HG02938 (cell line): ENCODE data around the gene TUBA3E.
A peak's percentile ranks its signal among the peaks of the same experiment; 100 is the strongest.
"Not testable (repeated sequence)": the region's sequence is repeated elsewhere in the genome, so short reads cannot be mapped to it uniquely, and the experiment has no call there.

Source experiments
- ATAC-seq: cut with Tn5 transposase; IDR thresholded peaks from one replicate; pipeline ENCODE4 v1.9.1; 2021; ENCODE audit warnings: mild to moderate bottlenecking, moderate library complexity; ENCODE audit not compliant: unreplicated experiment

TUBA3E gene

GRCh38 chr2:130192451-130192850, 5.8 kb downstream of the TUBA3E start:
- not testable (repeated sequence) for ATAC-seq

- not testable (repeated sequence) for ATAC-seq
These were observed 6.9 kb downstream of the TUBA3E start for GRCh38 chr2:130191319-130191718.

GRCh38 chr2:130190237-130190636, 8.0 kb downstream of the TUBA3E start:
- ATAC-seq, result no peak

GRCh38 chr2:130188958-130189357, 9.3 kb downstream of the TUBA3E start:
- ATAC-seq, result not testable (repeated sequence)

GRCh38 chr2:130187859-130188792, 10.1 kb downstream of the TUBA3E start:
- not testable (repeated sequence) for ATAC-seq

- no peak for ATAC-seq
These were observed 11.0 kb downstream of the TUBA3E start for GRCh38 chr2:130187268-130187667.

GRCh38 chr2:130186391-130186790, 11.8 kb downstream of the TUBA3E start:
- no peak for ATAC-seq

- ATAC-seq, result no peak
These were observed 12.3 kb downstream of the TUBA3E start for GRCh38 chr2:130185896-130186295.

- no peak for ATAC-seq
These were observed 12.8 kb downstream of the TUBA3E start for GRCh38 chr2:130185436-130185835.

- ATAC-seq, result no peak
These were observed 14.5 kb downstream of the TUBA3E start for GRCh38 chr2:130183512-130184373.

GRCh38 chr2:130182826-130183511, 15.3 kb downstream of the TUBA3E start:
- not testable (repeated sequence) for ATAC-seq

GRCh38 chr2:130181880-130182682, 16.2 kb downstream of the TUBA3E start, which contains the start of gene MZT2B:
MZT2B (plus strand) TSS chr2:130182262; CDS start chr2:130182283, 21 bp downstream.
- peak; percentile 80 for ATAC-seq

GRCh38 chr2:130181325-130181879, 16.8 kb downstream of the TUBA3E start, which contains the start of gene SMPD4:
SMPD4 (minus strand) TSS chr2:130181602; CDS start chr2:130176592, 5,010 bp downstream.
- ATAC-seq, result peak; percentile 56

GRCh38 chr2:130180404-130181324, 17.6 kb downstream of the TUBA3E start:
- ATAC-seq, result not testable (repeated sequence)

GRCh38 chr2:130174866-130175265, 23.4 kb downstream of the TUBA3E start:
- ATAC-seq, result not testable (repeated sequence)

- ATAC-seq, result no peak
These were observed 28.3 kb downstream of the TUBA3E start for GRCh38 chr2:130169896-130170295.

- not testable (repeated sequence) for ATAC-seq
These were observed 29.1 kb downstream of the TUBA3E start for GRCh38 chr2:130169163-130169562.

- ATAC-seq, result not testable (repeated sequence)
These were observed 31.6 kb downstream of the TUBA3E start for GRCh38 chr2:130166611-130167010.
